OCI-LY1 (cell line): Measurements from ENCODE around the gene AAR2.

Source experiments
- H2AFZ ChIP-seq: fragments of 200-600 bp; sonication (generic), shearing (Covaris generic); 2 replicates; pipeline ENCODE4 v1.6.0; 2014; ENCODE audit warnings: antibody characterized with exemption, mild to moderate bottlenecking, low read length
- H3F3A ChIP-seq: fragments of 200-600 bp; sonication (generic), shearing (Covaris generic); 2 replicates; pipeline ENCODE4 v1.6.0; 2014; ENCODE audit warnings: mild to moderate bottlenecking, antibody characterized with exemption, low read length, moderate library complexity; ENCODE audit not compliant: insufficient read depth
- H3K27ac ChIP-seq: fragments of 200-600 bp; sonication (generic); 2 replicates; pipeline ENCODE4 v1.5.1; 2014; ENCODE audit warnings: low read length, mixed run types, mild to moderate bottlenecking, low read depth; ENCODE audit not compliant: poor library complexity, severe bottlenecking
- H3K27me3 ChIP-seq: fragments of 200-600 bp; sonication (generic); 2 replicates; pipeline ENCODE4 v1.6.0; 2014; ENCODE audit warnings: antibody characterized with exemption, mild to moderate bottlenecking, low read length, moderate library complexity; ENCODE audit not compliant: insufficient read depth
- H3K36me3 ChIP-seq: fragments of 200-600 bp; sonication (generic); 2 replicates; pipeline ENCODE4 v1.6.1; 2014; ENCODE audit warnings: mild to moderate bottlenecking, antibody characterized with exemption, low read length, moderate library complexity, mixed read lengths; ENCODE audit not compliant: insufficient read depth
- H3K4me1 ChIP-seq: fragments of 200-600 bp; sonication (generic); 2 replicates; pipeline ENCODE4 v1.5.1; 2014; ENCODE audit warnings: mild to moderate bottlenecking, low read length, moderate library complexity; ENCODE audit not compliant: insufficient read depth, severe bottlenecking
- H3K4me2 ChIP-seq: fragments of 200-600 bp; sonication (generic), shearing (Covaris generic); 2 replicates; pipeline ENCODE4 v1.6.1; 2014; ENCODE audit warnings: low read length
- H3K4me3 ChIP-seq: fragments of 200-600 bp; sonication (generic); 2 replicates; pipeline ENCODE4 v1.5.1; 2014; ENCODE audit warnings: low read length, low read depth, mild to moderate bottlenecking, mixed read lengths; ENCODE audit not compliant: poor library complexity, severe bottlenecking
- H3K79me2 ChIP-seq: fragments of 200-600 bp; shearing (Covaris generic); 2 replicates; pipeline ENCODE4 v1.6.1; 2016; ENCODE audit warnings: mixed run types, low read length, mixed read lengths; ENCODE audit not compliant: insufficient read depth
- H3K9ac ChIP-seq: fragments of 200-600 bp; sonication (generic), shearing (Covaris generic); 2 replicates; pipeline ENCODE4 v1.6.1; 2014; ENCODE audit warnings: mild to moderate bottlenecking, low read length, mixed read lengths
- H3K9me2 ChIP-seq: fragments of 200-600 bp; sonication (generic), shearing (Covaris generic); 2 replicates; pipeline ENCODE4 v1.6.1; 2014; ENCODE audit warnings: low read depth, mild to moderate bottlenecking, low read length, mixed read lengths
- H3K9me3 ChIP-seq: fragments of 200-600 bp; shearing (Covaris generic); 2 replicates; pipeline ENCODE4 v1.6.1; 2014; ENCODE audit warnings: low read length, mixed read lengths
- H4K20me1 ChIP-seq: fragments of 200-600 bp; sonication (generic), shearing (Covaris generic); 2 replicates; pipeline ENCODE4 v1.6.0; 2016; ENCODE audit warnings: mild to moderate bottlenecking, low read length; ENCODE audit not compliant: insufficient read depth
- EZH2 ChIP-seq: fragments of 200-600 bp; sonication (generic), shearing (Covaris generic); IDR thresholded peaks from 2 replicates; pipeline ENCODE4 v1.8.0; 2017; ENCODE audit warnings: borderline replicate concordance, mixed run types, mild to moderate bottlenecking, antibody characterized with exemption, low read length, moderate library complexity, mixed read lengths
- TF ChIP-seq, protein P1 (sequence below): fragments of 200-600 bp; sonication (generic), shearing (Covaris generic); IDR thresholded peaks from 2 replicates; pipeline ENCODE4 v1.5.1; 2017; ENCODE audit warnings: mild to moderate bottlenecking, antibody characterized with exemption, low read length, moderate library complexity, mixed read lengths

Gene AAR2

GRCh38 chr20:36275441-36276189 lies 39.3 kb downstream of the AAR2 start:
- TF ChIP-seq EZH2, result no peak
- TF ChIP-seq, protein P1, sequence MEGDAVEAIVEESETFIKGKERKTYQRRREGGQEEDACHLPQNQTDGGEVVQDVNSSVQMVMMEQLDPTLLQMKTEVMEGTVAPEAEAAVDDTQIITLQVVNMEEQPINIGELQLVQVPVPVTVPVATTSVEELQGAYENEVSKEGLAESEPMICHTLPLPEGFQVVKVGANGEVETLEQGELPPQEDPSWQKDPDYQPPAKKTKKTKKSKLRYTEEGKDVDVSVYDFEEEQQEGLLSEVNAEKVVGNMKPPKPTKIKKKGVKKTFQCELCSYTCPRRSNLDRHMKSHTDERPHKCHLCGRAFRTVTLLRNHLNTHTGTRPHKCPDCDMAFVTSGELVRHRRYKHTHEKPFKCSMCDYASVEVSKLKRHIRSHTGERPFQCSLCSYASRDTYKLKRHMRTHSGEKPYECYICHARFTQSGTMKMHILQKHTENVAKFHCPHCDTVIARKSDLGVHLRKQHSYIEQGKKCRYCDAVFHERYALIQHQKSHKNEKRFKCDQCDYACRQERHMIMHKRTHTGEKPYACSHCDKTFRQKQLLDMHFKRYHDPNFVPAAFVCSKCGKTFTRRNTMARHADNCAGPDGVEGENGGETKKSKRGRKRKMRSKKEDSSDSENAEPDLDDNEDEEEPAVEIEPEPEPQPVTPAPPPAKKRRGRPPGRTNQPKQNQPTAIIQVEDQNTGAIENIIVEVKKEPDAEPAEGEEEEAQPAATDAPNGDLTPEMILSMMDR, result no peak
- no peaks in the 10 kb centered on the region for H4K20me1 ChIP-seq

GRCh38 chr20:36277546-36277945 lies 41.3 kb downstream of the AAR2 start:
- no peaks in the 10 kb centered on the region for H3K9me2 ChIP-seq
- H3K4me3 ChIP-seq, result no peak overlapping the region
- TF ChIP-seq EZH2, result no peak
- TF ChIP-seq, protein P1, result no peak
- no peaks in the 10 kb centered on the region for H3K4me1 ChIP-seq
- 0 out of 2 replicates have a peak, but pooled peaks cover 4% of the 10 kb centered on the region for H3K27me3 ChIP-seq
- H2AFZ ChIP-seq, result no peak overlapping the region
- H3K4me2 ChIP-seq, result no peak overlapping the region
- no peak overlapping the region for H3K9ac ChIP-seq
- H3F3A ChIP-seq, result no peaks in the 10 kb centered on the region
- H4K20me1 ChIP-seq, result no peaks in the 10 kb centered on the region
- H3K36me3 ChIP-seq, result no peaks in the 10 kb centered on the region
- no peak overlapping the region for H3K27ac ChIP-seq
- H3K79me2 ChIP-seq, result no peaks in the 10 kb centered on the region
- no peaks in the 10 kb centered on the region for H3K9me3 ChIP-seq

More at GRCh38 chr20:36275441-36276189, 39.3 kb downstream of the AAR2 start:
- H3K36me3 ChIP-seq, result no peaks in the 10 kb centered on the region
- no peak overlapping the region for H2AFZ ChIP-seq
- no peak overlapping the region for H3K9ac ChIP-seq
- no peaks in the 10 kb centered on the region for H3K79me2 ChIP-seq
- H3K9me3 ChIP-seq, result no peaks in the 10 kb centered on the region
- H3K9me2 ChIP-seq, result no peaks in the 10 kb centered on the region
- H3K4me3 ChIP-seq, result no peak overlapping the region
- no peak overlapping the region for H3K27ac ChIP-seq
- H3F3A ChIP-seq, result no peaks in the 10 kb centered on the region
- H3K4me2 ChIP-seq, result no peak overlapping the region
- H3K4me1 ChIP-seq, result no peaks in the 10 kb centered on the region
- H3K27me3 ChIP-seq, result 0 out of 2 replicates have a peak, but pooled peaks cover 4% of the 10 kb centered on the region

GRCh38 chr20:36279362-36279761 lies 43.1 kb downstream of the AAR2 start:
- TF ChIP-seq, protein P1, result no peak
- no peak for TF ChIP-seq EZH2
- Histone ChIP-seq H2AFZ (no peak overlapping the region), H3F3A (no peaks in the 10 kb centered on the region), H3K36me3 (no peaks in the 10 kb centered on the region), H3K4me3 (no peak overlapping the region), H4K20me1 (no peaks in the 10 kb centered on the region), H3K9me3 (no peaks in the 10 kb centered on the region), H3K79me2 (no peaks in the 10 kb centered on the region), H3K9ac (no peak overlapping the region), H3K9me2 (no peaks in the 10 kb centered on the region), H3K4me2 (no peak overlapping the region), H3K4me1 (no peaks in the 10 kb centered on the region), H3K27ac (no peak overlapping the region), H3K27me3 (peaks cover 8% of the 10 kb centered on the region; the same call in 1 of the 2 replicates)
